HepG2 (cell line): ENCODE results near the gene INAFM1. TPM values are rescaled to one million over a fixed set of nuclear protein-coding genes. Genes with fewer than 3 reads are reported as not detected.

Experiments
- ATAC-seq: fragments of 200-7000 bp; cut with Tn5 transposase; 3 replicates; pipeline ENCODE4 v1.9.1; 2020; ENCODE audit warnings: mild to moderate bottlenecking, moderate library complexity
- BruUV-seq: library from RNA; stranded (reverse); fragments of 400-500 nt; replicated peaks from 2 replicates; lab custom pipeline; 2021; lab: Mats Ljungman, UMichigan
- CTCF ChIA-PET: fragments of 300-600 bp; formaldehyde crosslinking; extraction: SDS; loops from one replicate; lab custom pipeline; 2021; ENCODE audit warnings: low total read pairs, inconsistent platforms, low intra/inter-chr PET ratio; lab: Yijun Ruan, JAX
- POLR2A ChIA-PET: fragments of 350-600 bp; sonication (Branson Sonifier 250); formaldehyde crosslinking; loops from one replicate; lab custom pipeline; 2020; ENCODE audit warnings: antibody characterized with exemption, inconsistent platforms; lab: Yijun Ruan, JAX
- DNase-seq: peaks from one replicate; pipeline ENCODE4 v3.0.0-alpha.2; 2015; ENCODE audit warnings: low spot score
- FAIRE-seq: peaks from 3 replicates; lab custom pipeline; 2011; peaks lifted over from hg19 to GRCh38; lab: Jason Lieb, UNC
- H2AFZ ChIP-seq: one replicate; pipeline ENCODE4 v1.6.1; 2011; ENCODE audit warnings: low read length, inconsistent platforms
- H3K27ac ChIP-seq: fragments of 300-600 bp; 3 replicates; pipeline ENCODE4 v1.8.0; 2011; ENCODE audit warnings: mixed run types, mild to moderate bottlenecking, mixed read lengths, low read length, inconsistent platforms; ENCODE audit not compliant: insufficient read depth; ENCODE audit errors: extremely low read length
- H3K27me3 ChIP-seq, 2 experiments: fragments of 200-600 bp in 1 of 2; 2 replicates in 1 of 2; 3 replicates in 1 of 2; pipeline versions ENCODE4 v1.6.0 to v1.8.0; 2011; ENCODE audit warnings: low read length in 2 of 2, mild to moderate bottlenecking in 2 of 2, moderate library complexity in 2 of 2, inconsistent platforms in 1 of 2; ENCODE audit not compliant: insufficient read depth in 2 of 2, control insufficient read depth in 1 of 2
- H3K36me3 ChIP-seq, 2 experiments: fragments of 200-600 bp in 1 of 2; replicated peaks in 1 of 2; 2 replicates in 1 of 2; 3 replicates in 1 of 2; pipeline versions ENCODE4 v1.5.1 to v1.8.0; 2011; ENCODE audit warnings: low read length in 2 of 2, inconsistent platforms in 1 of 2; ENCODE audit not compliant: insufficient read depth in 2 of 2, control insufficient read depth in 1 of 2
- H3K4me1 ChIP-seq: 2 replicates; pipeline ENCODE4 v1.5.1; 2012; ENCODE audit warnings: low read length, inconsistent platforms; ENCODE audit not compliant: insufficient read depth
- H3K4me2 ChIP-seq: 2 replicates; pipeline ENCODE4 v1.6.0; 2011; ENCODE audit warnings: low read depth, low read length, inconsistent platforms
- H3K4me3 ChIP-seq, 3 experiments: fragments of 200-600 bp in 1 of 3; sonication (generic), shearing (Covaris generic) in 1 of 3; replicated peaks in 1 of 3; 2 replicates each; pipeline ENCODE4 v1.5.1; 2011 to 2016; ENCODE audit warnings: low read length in 3 of 3, inconsistent platforms in 2 of 3, low read depth in 2 of 3, mild to moderate bottlenecking in 2 of 3, control low read depth in 1 of 3, mixed read lengths in 1 of 3; ENCODE audit not compliant: insufficient read depth in 1 of 3
- H3K79me2 ChIP-seq: one replicate; pipeline ENCODE4 v1.6.1; 2011; ENCODE audit warnings: low read length, inconsistent platforms; ENCODE audit not compliant: insufficient read depth
- H3K9ac ChIP-seq: 2 replicates; pipeline ENCODE4 v1.6.0; 2011; ENCODE audit warnings: mild to moderate bottlenecking, low read depth, low read length, inconsistent platforms; ENCODE audit not compliant: insufficient read depth
- H3K9me3 ChIP-seq: 2 replicates; pipeline ENCODE4 v1.5.1; 2012; ENCODE audit warnings: mild to moderate bottlenecking, low read length
- H4K20me1 ChIP-seq: 2 replicates; pipeline ENCODE4 v1.6.0; 2011; ENCODE audit warnings: inconsistent platforms, mild to moderate bottlenecking, low read length, moderate library complexity; ENCODE audit not compliant: insufficient read depth
- ARNT ChIP-seq: fragments of 450-650 bp; IDR thresholded peaks from 2 replicates; pipeline ENCODE4 v1.6.1; 2017
- ATF7 ChIP-seq, 2 experiments: fragments of 450-650 bp in 1 of 2; sonication (generic) in 1 of 2; formaldehyde crosslinking in 1 of 2; IDR thresholded peaks; 2 replicates each; pipeline versions ENCODE4 v1.4.0 to v1.6.1; 2016 to 2020; ENCODE audit warnings: antibody characterized with exemption in 1 of 2, mild to moderate bottlenecking in 1 of 2, missing genetic modification reagents in 1 of 2
- CEBPB ChIP-seq: IDR thresholded peaks from 2 replicates; pipeline ENCODE4 v1.6.1; 2011; ENCODE audit warnings: low read depth, low read length, improper control_type of control experiment, borderline replicate concordance
- CREM ChIP-seq, 2 experiments: sonication (generic) in 1 of 2; formaldehyde crosslinking in 1 of 2; IDR thresholded peaks; 2 replicates each; pipeline versions ENCODE4 v1.4.0 to v1.6.1; 2016 to 2020; ENCODE audit warnings: antibody characterized with exemption in 1 of 2, mild to moderate bottlenecking in 1 of 2, missing genetic modification reagents in 1 of 2
- HOXA5 ChIP-seq: sonication (generic); formaldehyde crosslinking; IDR thresholded peaks from 2 replicates; pipeline ENCODE4 v1.4.0; 2020; ENCODE audit warnings: missing genetic modification reagents
- LCORL ChIP-seq, 2 experiments: fragments of 450-650 bp in 1 of 2; sonication (generic) in 1 of 2; formaldehyde crosslinking in 1 of 2; IDR thresholded peaks; 2 replicates each; pipeline versions ENCODE4 v1.5.0 to v1.6.1; 2017 to 2020; ENCODE audit warnings: antibody characterized with exemption in 1 of 2, missing genetic modification reagents in 1 of 2
- RARA ChIP-seq: IDR thresholded peaks from 2 replicates; pipeline ENCODE4 v1.6.1; 2016; ENCODE audit warnings: missing genetic modification reagents, missing compliant biosample characterization
- TBX3 ChIP-seq: fragments of 450-650 bp; IDR thresholded peaks from 2 replicates; pipeline ENCODE4 v1.6.1; 2017; ENCODE audit warnings: antibody characterized with exemption, mild to moderate bottlenecking, inconsistent platforms, borderline replicate concordance
- TFAP4 ChIP-seq: sonication (generic); IDR thresholded peaks from 2 replicates; pipeline ENCODE4 v1.6.1; 2016; ENCODE audit warnings: low read depth, borderline replicate concordance
- ZFP36L1 ChIP-seq: sonication (generic); formaldehyde crosslinking; IDR thresholded peaks from 2 replicates; pipeline ENCODE4 v1.8.0; 2022; ENCODE audit warnings: mild to moderate bottlenecking, missing genetic modification reagents, moderate library complexity
- ZNF414 ChIP-seq: sonication (generic); formaldehyde crosslinking; IDR thresholded peaks from 2 replicates; pipeline ENCODE4 v1.5.0; 2020; ENCODE audit warnings: missing genetic modification reagents
- ZNF772 ChIP-seq: sonication (generic); formaldehyde crosslinking; IDR thresholded peaks from 2 replicates; pipeline ENCODE4 v1.5.0; 2020; ENCODE audit warnings: mild to moderate bottlenecking, missing genetic modification reagents
- ZSCAN12 ChIP-seq: sonication (generic); formaldehyde crosslinking; IDR thresholded peaks from 2 replicates; pipeline ENCODE4 v1.9.0; 2021; ENCODE audit warnings: mild to moderate bottlenecking, missing genetic modification reagents
- WGBS: methylation state at CpG from one replicate; pipeline ENCODE4 v1.1.6; 2017; ENCODE audit warnings: low lambda C conversion rate; 5-methylcytosine and 5-hydroxymethylcytosine counted together
- in situ Hi-C: cut with HindIII; loops from 2 replicates; pipeline ENCODE4 v1.10.0; 2017; ENCODE audit warnings: low pct_unique_long_range_greater_than_20kb; ENCODE audit not compliant: extremely low pct_ligation_motif_present
- intact Hi-C: fragments of 100-400 bp; cut with micrococcal nuclease; formaldehyde crosslinking; loops from one replicate; pipeline ENCODE4 v1.10.0; 2022; ENCODE audit not compliant: unreplicated experiment
- polyA plus RNA-seq, 8 experiments: library from polyadenylated mRNA; depleted of rRNA in 3 of 8; stranded (reverse) in 7 of 8; unstranded in 1 of 8; fragments of >200 nt; fragmentation: Illumina TruSeq in 4 of 8; extraction: Trizol in 4 of 8; gene quantifications; 2 replicates each; pipeline versions ENCODE4 v1.2.1 to v1.2.3, GENCODE V29; 2011 to 2016; ENCODE audit warnings: low read depth in 4 of 8, missing spikeins in 1 of 8, mixed read lengths in 1 of 8; ENCODE audit not compliant: insufficient read depth in 1 of 8
- total RNA-seq, 5 experiments: library from RNA; depleted of rRNA; stranded (reverse); fragments of >200 nt; fragmentation: Illumina TruSeq; extraction: Trizol; gene quantifications; 2 replicates each; pipeline ENCODE4 v1.2.3, GENCODE V29; 2016; ENCODE audit warnings: low read depth in 1 of 5
- TF ChIP-seq, protein P1 (sequence below): sonication (generic); formaldehyde crosslinking; IDR thresholded peaks from 2 replicates; pipeline ENCODE4 v1.4.0; 2020; ENCODE audit warnings: mild to moderate bottlenecking, missing genetic modification reagents, borderline replicate concordance

The INAFM1 gene
- total and polyA plus RNA-seq, 2 of the 13 experiments (the other 11 are each of a cell fraction or from before 2014, with no cell fraction given) = 0.88 to 1.9 TPM

GRCh38 chr19:47268028-47268427 lies 6.7 kb upstream of the INAFM1 start:
- H3K4me3 ChIP-seq = no peak overlapping the region
- H3K36me3 ChIP-seq = peaks cover 17 to 45% of the 10 kb centered on the region in 2 experiments; a peak in 4 of 5 replicates
- POLR2A ChIA-PET = interaction anchor here (1.3 kb wide), 1 partner anchor 11 kb away, joined by 9 read pairs; no protein-coding TSS in a partner anchor
- H3K27ac ChIP-seq = no peak overlapping the region
- DNase-seq = no peak
- CTCF ChIA-PET = no interaction called here
- FAIRE-seq = no peak
- H2AFZ ChIP-seq = no peak overlapping the region
- no peaks in the 10 kb centered on the region for H3K9me3 ChIP-seq
- TF ChIP-seq ZNF772 (CRISPR knock-in tag) (no peak), ATF7 (IDR thresholded peaks at IDR 0.05) (0 out of 2 replicates have a peak, but pooled peaks have one; percentile 22), ATF7 (CRISPR knock-in tag; IDR thresholded peaks at IDR 0.05) (no peak), CEBPB (peak; percentile 45; the same call in 1 of the 2 replicates)
- no peaks in the 10 kb centered on the region for H4K20me1 ChIP-seq
- BruUV-seq = no TSS peak
- no peak overlapping the region for H3K4me2 ChIP-seq
- H3K4me1 ChIP-seq = peaks cover 8% of the 10 kb centered on the region; the same call in 1 of the 2 replicates
- H3K27me3 ChIP-seq = no peaks in the 10 kb centered on the region
- 91% methylated on average over 6 of the region's 6 CpGs for WGBS
- no peak overlapping the region for H3K9ac ChIP-seq
- intact Hi-C loops = no loop called here
- no peaks in the 10 kb centered on the region for H3K79me2 ChIP-seq
- in situ Hi-C loops = no loop called here
- ATAC-seq = no peak

DNA sequence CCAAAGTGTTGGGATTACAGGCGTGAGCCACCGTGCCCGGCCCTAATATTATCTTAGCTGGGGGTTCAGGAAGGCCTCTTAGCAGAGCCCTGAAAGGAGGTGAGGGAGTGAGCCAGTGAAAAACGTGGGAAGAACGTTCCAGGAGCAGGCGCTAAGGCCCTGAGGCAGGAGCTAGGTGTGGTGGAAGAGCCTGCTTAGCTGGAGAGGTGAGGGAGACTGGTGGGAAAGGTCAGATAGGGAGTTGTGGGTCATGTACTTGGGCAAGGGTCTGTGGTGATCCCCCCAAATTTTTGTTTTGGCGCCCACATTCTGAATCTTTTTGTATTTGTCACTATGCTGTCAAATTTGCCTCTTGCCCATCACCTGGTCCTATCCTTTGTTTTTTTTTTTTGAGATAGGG lies 5.1 kb upstream of the INAFM1 start:
- H3K36me3 ChIP-seq = peaks cover 12 to 38% of the 10 kb centered on the region in 2 experiments; a peak in 4 of 5 replicates
- in situ Hi-C loops = no loop called here
- POLR2A ChIA-PET = interaction anchor here (0.7 kb wide), 1 partner anchor 13 kb away, joined by 3 read pairs; the partner anchor contains the start of gene CCDC9
- 95% methylated on average over 7 of the region's 7 CpGs for WGBS
- no peak for DNase-seq
- H4K20me1 ChIP-seq = no peaks in the 10 kb centered on the region
- BruUV-seq = no TSS peak
- no peak overlapping the region for H3K4me3 ChIP-seq
- H2AFZ ChIP-seq = no peak overlapping the region
- no peak overlapping the region for H3K4me2 ChIP-seq
- CTCF ChIA-PET = no interaction called here
- intact Hi-C loops = no loop called here
- H3K4me1 ChIP-seq = peaks cover 9% of the 10 kb centered on the region; the same call in 1 of the 2 replicates
- no peaks in the 10 kb centered on the region for H3K9me3 ChIP-seq
- no peak for FAIRE-seq
- no peak for ATAC-seq
- no peak overlapping the region for H3K27ac ChIP-seq
- H3K27me3 ChIP-seq = no peaks in the 10 kb centered on the region
- no peaks in the 10 kb centered on the region for H3K79me2 ChIP-seq
- no peak overlapping the region for H3K9ac ChIP-seq
- TF ChIP-seq RARA (CRISPR knock-in tag) (no peak), ZFP36L1 (CRISPR knock-in tag) (no peak), ZSCAN12 (CRISPR knock-in tag) (no peak), TFAP4 (no peak), HOXA5 (no peak), ARNT (no peak), ZNF414 (CRISPR knock-in tag) (no peak), LCORL (IDR thresholded peaks at IDR 0.05) (no peak), LCORL (CRISPR knock-in tag; IDR thresholded peaks at IDR 0.05) (no peak), TBX3 (no peak), CREM (IDR thresholded peaks at IDR 0.05) (no peak), CREM (CRISPR knock-in tag; IDR thresholded peaks at IDR 0.05) (no peak)
- TF ChIP-seq, protein P1, sequence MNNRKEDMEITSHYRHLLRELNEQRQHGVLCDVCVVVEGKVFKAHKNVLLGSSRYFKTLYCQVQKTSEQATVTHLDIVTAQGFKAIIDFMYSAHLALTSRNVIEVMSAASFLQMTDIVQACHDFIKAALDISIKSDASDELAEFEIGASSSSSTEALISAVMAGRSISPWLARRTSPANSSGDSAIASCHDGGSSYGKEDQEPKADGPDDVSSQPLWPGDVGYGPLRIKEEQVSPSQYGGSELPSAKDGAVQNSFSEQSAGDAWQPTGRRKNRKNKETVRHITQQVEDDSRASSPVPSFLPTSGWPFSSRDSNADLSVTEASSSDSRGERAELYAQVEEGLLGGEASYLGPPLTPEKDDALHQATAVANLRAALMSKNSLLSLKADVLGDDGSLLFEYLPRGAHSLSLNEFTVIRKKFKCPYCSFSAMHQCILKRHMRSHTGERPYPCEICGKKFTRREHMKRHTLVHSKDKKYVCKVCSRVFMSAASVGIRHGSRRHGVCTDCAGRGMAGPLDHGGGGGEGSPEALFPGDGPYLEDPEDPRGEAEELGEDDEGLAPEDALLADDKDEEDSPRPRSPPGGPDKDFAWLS (CRISPR knock-in tag) = no peak
